ENCODE results near the gene PRAMEF9.

The PRAMEF9 gene

GRCh38 chr1:13228343-13228781 is 56.7 kb downstream of the PRAMEF9 start:
- no peaks in the 10 kb centered on the region for H3K9me3 ChIP-seq
- TF ChIP-seq Cebpa-rat (IDR thresholded peaks at IDR 0.05), result no peak

More at GRCh38 chr1:13228343-13228781, 56.7 kb downstream of the PRAMEF9 start:
- Histone ChIP-seq H3K4me3 (no peak overlapping the region), H3K27ac (no peak overlapping the region), H3K27me3 (no peaks in the 10 kb centered on the region), H3K36me3 (no peaks in the 10 kb centered on the region), H3K4me2 (no peak overlapping the region), H4K20me1 (no peaks in the 10 kb centered on the region), H3K4me1 (no peaks in the 10 kb centered on the region), H3K9ac (no peak overlapping the region)
